Motor neuron (in vitro differentiated cells): ENCODE results near the gene SDF2. TPM values are rescaled to one million over a fixed set of nuclear protein-coding genes. Genes with fewer than 3 reads are reported as not detected.
"Not testable (repeated sequence)": the region's sequence is repeated elsewhere in the genome, so short reads cannot be mapped to it uniquely, and the experiment has no call there.

Experiments used
- ATAC-seq, 8 experiments: fragments of 200-7000 bp; cut with Tn5 transposase; replicated peaks in 6 of 8; 2 replicates each; pipeline ENCODE4 v1.8.0; 2021; ENCODE audit warnings: mild to moderate bottlenecking in 8 of 8, moderate library complexity in 8 of 8
- H3K27ac ChIP-seq, 2 donors: fragments of 250-450 bp; sonication (Bioruptor Pico); 2 replicates each; pipeline ENCODE4 v1.9.0; 2021; ENCODE audit warnings: antibody characterized with exemption in 2 of 2, mild to moderate bottlenecking in 2 of 2, moderate library complexity in 1 of 2
- H3K4me1 ChIP-seq, 2 donors: fragments of 250-450 bp; sonication (Bioruptor Pico); replicated peaks in 1 of 2; 2 replicates each; pipeline ENCODE4 v1.6.1; 2021; ENCODE audit warnings: antibody characterized with exemption in 2 of 2, mild to moderate bottlenecking in 2 of 2, moderate library complexity in 1 of 2
- H3K4me3 ChIP-seq, 5 donors: fragments of 250-450 bp; sonication (Bioruptor Pico); 2 replicates each; pipeline ENCODE4 v1.9.0; 2021; ENCODE audit warnings: antibody characterized with exemption in 5 of 5, mild to moderate bottlenecking in 5 of 5, moderate library complexity in 4 of 5
- WGBS, 10 experiments: fragments of 450-650 bp; shearing (Covaris generic); methylation state at CpG; one replicate each; pipeline ENCODE4 v1.0.0; 2022; 5-methylcytosine and 5-hydroxymethylcytosine counted together
- in situ Hi-C, 9 experiments: fragments of 400-800 bp; cut with MboI; loops; one replicate each; pipeline ENCODE4 v1.15.0; 2021; ENCODE audit warnings: low sequenced_read_pairs in 9 of 9, low pct_unique_long_range_greater_than_20kb in 2 of 9; ENCODE audit not compliant: unreplicated experiment in 9 of 9
- total RNA-seq, 8 experiments: library from RNA; unstranded; fragments of 300-600 nt; gene quantifications; 2 replicates each; pipeline versions ENCODE4 v1.2.3 to v1.2.4, GENCODE V29; 2022

SDF2 gene
- total RNA-seq, 8 experiments from 2014 or later: 39.5 to 79.9 (median 47.5) TPM

DNA sequence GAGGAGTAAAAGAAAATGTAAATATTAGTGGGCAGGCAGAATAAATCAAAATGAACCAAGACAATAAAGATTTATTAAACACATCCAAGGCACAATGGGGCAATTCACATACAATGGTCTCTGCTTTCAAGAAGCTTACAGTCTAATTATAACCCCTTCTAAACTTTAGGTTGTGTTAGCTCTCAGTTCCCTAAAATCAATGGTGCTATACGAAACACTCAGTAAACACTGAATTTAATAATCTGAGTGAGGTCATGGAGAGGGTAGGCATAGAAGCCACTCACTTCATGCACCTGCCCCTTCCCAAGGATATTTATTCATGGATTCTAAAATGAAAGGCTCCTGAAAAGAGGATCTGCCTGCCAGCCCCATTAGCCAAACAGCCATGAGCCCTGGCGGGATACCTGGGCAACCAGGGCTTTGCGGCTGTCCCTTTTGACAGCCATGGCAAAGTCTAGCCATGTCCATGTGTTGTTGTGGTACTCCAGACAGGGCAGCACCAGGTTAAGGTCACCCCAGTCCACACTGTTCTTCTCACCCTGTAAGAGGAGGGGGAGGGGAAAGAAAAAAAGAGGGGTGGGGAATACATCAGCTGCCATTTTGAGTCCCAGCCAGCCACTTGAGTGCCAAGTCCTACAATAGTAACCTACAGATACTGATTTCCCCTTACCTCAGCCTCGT, 46.3 kb downstream of the SDF2 start:
- no peak overlapping the region for H3K27ac ChIP-seq
- ATAC-seq: no peak
- in situ Hi-C loops: loop anchor here in 1 of 9 experiments (25.0 kb wide), 1 partner anchor 97 kb away; the partner anchor contains the start of genes PROCA1, RAB34 and RPL23A
- H3K4me3 ChIP-seq: no peak overlapping the region
- H3K4me1 ChIP-seq: no peaks in the 10 kb centered on the region
- 67 to 100% (median 94%) methylated on average over 1 to 2 of the region's 4 CpGs; no CpG with 5 or more reads in 2 of the 10 experiments for WGBS, 10 experiments

DNA sequence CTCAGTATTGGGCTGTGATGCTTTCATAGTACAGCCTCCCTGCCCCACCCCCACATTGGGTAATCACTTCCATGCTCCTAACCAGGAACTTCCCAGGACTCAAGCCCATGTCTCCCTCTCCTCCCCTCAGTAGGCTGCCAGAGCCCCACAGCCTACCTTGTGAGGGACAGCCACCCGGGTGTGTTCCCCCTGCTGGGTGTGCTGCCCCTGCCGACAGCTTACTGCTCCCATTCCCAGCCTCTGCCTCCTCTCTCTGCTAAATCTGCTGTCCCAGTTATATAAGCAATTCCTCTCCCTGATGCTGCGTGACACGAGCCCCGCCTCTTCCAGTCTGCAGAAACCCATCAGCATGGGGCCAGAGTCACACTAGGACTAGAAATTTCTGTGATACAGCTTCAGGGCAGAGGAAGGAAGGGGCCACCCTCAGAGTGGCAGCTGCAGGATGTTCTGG, 47.8 kb downstream of the SDF2 start, which contains the start of gene RSKR:
TSS of gene RSKR (minus strand) at position 255 of the 451 bp plus-strand sequence. CDS start at position 231, 24 bp downstream.
- peak in 3 of 8 experiments; percentile 16 to 50 (median 43) for ATAC-seq
- WGBS, 10 experiments: 40 to 100% (median 90%) methylated on average over 1 to 3 of the region's 5 CpGs; no CpG with 5 or more reads in 7 of the 10 experiments
- H3K4me1 ChIP-seq: no peaks in the 10 kb centered on the region
- H3K4me3 ChIP-seq: no peak within 1 kb of the TSS
- in situ Hi-C loops: loop anchor here in 1 of 9 experiments (25.0 kb wide), 1 partner anchor 98 kb away; the partner anchor contains the start of genes PROCA1, RAB34 and RPL23A
- H3K27ac ChIP-seq: no peak within 1 kb of the TSS

DNA sequence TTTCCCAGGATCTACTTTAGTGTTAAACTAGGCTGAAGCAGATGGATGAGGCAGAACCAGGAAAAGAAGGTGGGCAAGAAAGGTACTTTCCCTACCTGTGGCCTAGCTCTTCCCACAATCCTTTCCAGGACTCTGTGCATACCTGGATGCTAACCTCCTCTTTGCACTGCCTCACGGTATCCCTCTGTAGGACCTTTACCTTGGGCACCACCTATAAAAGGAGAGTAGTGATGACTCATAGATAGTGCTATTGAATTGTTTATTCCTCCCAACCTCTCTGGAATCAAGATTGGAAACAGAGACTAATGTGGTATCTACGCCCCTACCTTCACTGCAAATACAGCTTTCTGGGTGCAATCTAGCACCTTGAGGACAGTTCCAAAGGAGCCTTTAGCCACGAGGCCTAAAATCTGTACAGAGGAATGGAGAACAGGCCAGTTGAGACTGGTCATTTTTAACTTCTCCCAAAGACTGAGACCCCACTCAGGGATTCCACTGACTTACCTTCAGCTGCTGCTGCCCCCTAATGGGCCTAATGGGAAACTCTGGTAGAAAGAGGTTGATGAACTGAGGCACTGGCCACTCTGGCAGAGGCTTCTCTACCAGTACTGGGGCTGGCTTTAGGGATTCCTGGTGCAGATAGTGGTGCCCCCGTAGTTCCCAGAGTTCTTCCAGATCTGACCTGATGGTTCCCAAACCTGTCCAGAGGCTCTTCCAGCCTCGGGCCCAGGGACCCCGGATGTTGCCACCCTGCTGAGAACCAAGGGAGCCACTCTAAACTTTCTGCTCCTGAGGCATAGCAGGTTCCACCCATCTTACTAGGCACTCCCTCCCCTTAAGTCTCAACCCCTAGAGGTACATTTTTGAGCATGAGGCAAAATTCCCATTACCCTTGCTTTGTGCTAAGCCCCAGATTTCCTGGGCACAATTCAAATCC, 48.5 kb downstream of the SDF2 start:
- peak; percentile 22 to 77 (median 45) for ATAC-seq
- in situ Hi-C loops: loop anchor here in 1 of 9 experiments (25.0 kb wide), 1 partner anchor 99 kb away; the partner anchor contains the start of genes PROCA1, RAB34 and RPL23A

DNA sequence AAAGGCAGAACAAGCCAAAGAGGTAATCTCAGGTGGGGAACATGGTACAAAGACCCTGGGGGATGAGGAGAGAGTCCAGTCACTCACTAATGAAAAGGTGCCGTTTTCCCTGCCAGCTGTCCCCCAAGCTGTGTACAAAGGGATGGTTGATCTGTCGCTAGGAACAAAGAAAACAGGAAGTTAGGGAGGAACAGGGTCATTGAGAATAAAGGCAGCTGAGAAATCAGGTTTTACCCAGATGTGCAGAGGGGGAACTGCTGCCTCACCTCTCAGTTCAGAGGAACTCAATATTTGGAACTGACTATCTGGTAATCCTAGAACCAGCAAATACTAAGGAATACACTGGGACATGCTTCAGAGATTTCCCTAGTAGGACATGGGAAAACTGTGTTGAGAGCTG, 49.2 kb downstream of the SDF2 start:
- no peak overlapping the region for H3K27ac ChIP-seq
- in situ Hi-C loops: loop anchor here in 1 of 9 experiments (25.0 kb wide), 1 partner anchor 100 kb away; the partner anchor contains the start of genes PROCA1, RAB34 and RPL23A
- H3K4me1 ChIP-seq: no peaks in the 10 kb centered on the region
- WGBS, 10 experiments: 0 to 83% (median 48%) methylated on average over 1 to 2 of the region's 2 CpGs; no CpG with 5 or more reads in 4 of the 10 experiments
- no peak for ATAC-seq
- H3K4me3 ChIP-seq: no peak overlapping the region

More for the DNA sequence above, 48.5 kb downstream of the SDF2 start:
- no peaks in the 10 kb centered on the region for H3K4me1 ChIP-seq
- no peak overlapping the region for H3K27ac ChIP-seq
- no peak overlapping the region for H3K4me3 ChIP-seq
- 40 to 100% (median 64%) methylated on average over 1 to 5 of the region's 6 CpGs; no CpG with 5 or more reads in 2 of the 10 experiments for WGBS, 10 experiments

DNA sequence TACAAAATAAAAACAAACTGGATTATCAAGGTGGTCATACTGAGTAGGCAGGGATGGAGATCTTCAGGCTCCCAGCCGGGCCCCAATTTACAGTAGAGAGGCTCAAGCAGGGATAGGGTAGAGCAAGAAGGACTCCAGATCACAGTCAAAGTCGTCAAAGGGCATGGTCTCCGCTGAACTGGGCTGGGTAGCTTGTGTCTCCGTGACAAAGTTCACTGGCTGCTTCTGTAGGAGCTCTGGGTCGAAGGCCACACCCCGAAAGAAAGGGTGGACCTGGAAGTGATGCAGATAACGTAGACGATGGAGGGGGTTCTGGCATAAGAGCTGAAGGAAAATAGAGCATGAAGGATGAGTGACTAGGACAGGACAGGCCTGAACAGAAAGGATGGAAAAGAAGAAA, 51.3 kb downstream of the SDF2 start:
- WGBS, 10 experiments: 40 to 100% (median 95%) methylated on average over 1 to 8 of the region's 8 CpGs
- Histone ChIP-seq H3K4me3 (no peak overlapping the region), H3K27ac (no peak overlapping the region), H3K4me1 (no peaks in the 10 kb centered on the region)
- in situ Hi-C loops: loop anchor here in 1 of 9 experiments (25.0 kb wide), 1 partner anchor 102 kb away; the partner anchor contains the start of genes PROCA1, RAB34 and RPL23A
- no peak for ATAC-seq

DNA sequence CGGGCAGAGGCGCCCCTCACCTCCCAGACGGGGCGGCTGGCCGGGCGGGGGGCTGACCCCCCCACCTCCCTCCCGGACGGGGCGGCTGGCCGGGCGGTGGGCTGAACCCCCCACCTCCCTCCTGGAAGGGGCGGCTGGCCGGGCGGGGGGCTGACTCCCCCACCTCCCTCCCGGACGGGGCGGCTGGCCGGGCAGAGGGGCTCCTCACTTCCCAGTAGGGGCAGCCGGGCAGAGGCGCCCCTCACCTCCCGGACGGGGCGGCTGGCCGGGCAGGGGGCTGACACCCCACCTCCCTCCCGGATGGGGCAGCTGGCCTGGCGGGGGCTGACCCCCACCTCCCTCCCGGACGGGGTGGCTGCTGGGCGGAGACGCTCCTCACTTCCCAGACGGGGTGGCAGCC, 57.7 kb downstream of the SDF2 start:
- not testable (repeated sequence) for H3K4me1 ChIP-seq, H3K27ac ChIP-seq, H3K4me3 ChIP-seq, ATAC-seq
- in situ Hi-C loops: loop anchor here in 1 of 9 experiments (25.0 kb wide), 1 partner anchor 108 kb away; the partner anchor contains the start of genes PROCA1, RAB34 and RPL23A
- no CpG with 5 or more reads among the region's 31 CpGs for WGBS, 10 experiments

DNA sequence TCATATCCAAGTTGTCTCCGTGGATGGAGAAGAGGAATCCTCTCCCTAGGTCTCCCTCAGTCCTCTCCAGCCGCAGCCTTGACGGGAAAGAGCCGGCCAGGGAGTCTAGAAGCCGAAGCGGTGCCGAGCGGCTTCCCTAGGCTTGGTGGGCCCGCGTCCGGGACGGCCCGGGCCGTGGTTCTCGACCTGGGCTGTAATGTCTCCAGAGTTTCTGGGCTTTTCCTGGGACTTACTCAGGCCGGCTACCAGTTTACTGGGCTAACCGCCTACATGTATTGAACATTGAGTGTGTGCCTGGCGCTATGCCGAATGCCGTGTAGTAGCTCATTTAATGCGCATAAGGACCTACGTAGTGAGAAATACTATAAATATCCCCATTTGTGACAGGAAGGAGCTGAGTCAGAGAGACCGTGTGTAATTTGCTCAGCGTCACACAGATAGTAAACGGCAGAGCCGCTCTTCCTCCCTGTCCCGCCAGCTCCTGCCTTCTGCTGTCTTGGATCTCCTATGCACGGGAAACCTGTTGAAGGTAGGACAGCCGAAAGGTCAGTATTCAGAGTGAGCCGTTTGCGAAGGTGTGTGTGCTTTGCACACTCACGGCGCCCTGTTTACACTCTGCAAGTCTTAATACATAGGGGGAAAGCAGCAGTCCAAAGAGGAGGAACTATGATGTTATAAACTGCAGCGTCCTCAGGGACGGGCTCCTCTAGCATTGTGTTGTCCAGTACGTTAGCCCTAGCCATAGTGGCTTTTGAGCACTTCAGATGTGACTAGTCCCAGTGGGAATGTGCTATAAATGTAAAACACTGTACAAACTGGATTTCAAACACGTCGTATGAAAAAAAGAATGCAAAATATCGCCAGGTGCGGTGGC, 62.2 kb downstream of the SDF2 start:
- WGBS, 10 experiments: 1 to 95% (median 33%) methylated on average over 3 to 23 of the region's 40 CpGs
- in situ Hi-C loops: loop anchor here in 2 of 9 experiments (25.0 kb wide), 2 partner anchors 112 to 113 kb away; partner anchors contain the start of genes PROCA1 (in 1 of the 2), RAB34 (in 1 of the 2) and RPL23A (in 1 of the 2)
- Histone ChIP-seq H3K27ac (peak overlapping the region; percentile 14 to 56), H3K4me1 (peaks cover 0 to 4% of the 10 kb centered on the region in 2 donors), H3K4me3 (peak overlapping the region; percentile 42 to 69 (median 54))
- ATAC-seq: peak; percentile 70 to 77 (median 74)

DNA sequence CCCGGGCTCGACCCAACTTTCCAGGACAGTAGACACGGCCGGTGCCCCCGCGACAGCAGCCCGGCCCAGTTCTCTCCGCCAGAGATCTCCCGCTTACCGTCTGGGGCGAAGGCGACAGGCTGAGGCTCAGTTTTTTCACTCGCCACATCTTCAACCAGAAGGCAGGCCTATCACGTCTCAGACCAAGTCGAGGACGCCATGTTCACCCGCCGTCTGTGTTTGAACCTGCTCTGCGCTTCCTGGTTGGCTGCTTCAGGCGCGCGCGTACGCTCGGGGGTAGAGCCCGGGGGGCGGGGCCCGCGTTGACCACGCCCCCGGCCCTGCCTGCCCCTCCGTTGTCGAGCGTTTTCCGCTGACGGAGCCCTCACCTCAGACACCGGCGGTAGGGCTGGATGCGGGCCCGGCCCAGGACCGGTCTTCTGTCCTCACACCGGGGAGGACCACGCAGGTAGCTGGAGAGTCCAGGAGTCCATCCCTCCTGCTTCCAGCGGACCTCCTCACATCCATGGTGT, 62.9 kb downstream of the SDF2 start, which contains the start of gene SPAG5:
TSS of gene SPAG5 (minus strand) at position 227 of the 512 bp plus-strand sequence. CDS start at position 148, 79 bp downstream.
- Histone ChIP-seq H3K4me1 (peaks cover 0 to 4% of the 10 kb centered on the region in 2 donors), H3K27ac (peak within 1 kb of the TSS; percentile 14 to 56), H3K4me3 (peak within 1 kb of the TSS; percentile 42 to 69 (median 54))
- ATAC-seq: peak; percentile 78 to 96 (median 94)
- in situ Hi-C loops: loop anchor here in 1 of 9 experiments (25.0 kb wide), 1 partner anchor 112 kb away; no protein-coding TSS in a partner anchor
- 0 to 2% (median 0%) methylated on average over 2 to 15 of the region's 44 CpGs; no CpG with 5 or more reads in 6 of the 10 experiments for WGBS, 10 experiments

DNA sequence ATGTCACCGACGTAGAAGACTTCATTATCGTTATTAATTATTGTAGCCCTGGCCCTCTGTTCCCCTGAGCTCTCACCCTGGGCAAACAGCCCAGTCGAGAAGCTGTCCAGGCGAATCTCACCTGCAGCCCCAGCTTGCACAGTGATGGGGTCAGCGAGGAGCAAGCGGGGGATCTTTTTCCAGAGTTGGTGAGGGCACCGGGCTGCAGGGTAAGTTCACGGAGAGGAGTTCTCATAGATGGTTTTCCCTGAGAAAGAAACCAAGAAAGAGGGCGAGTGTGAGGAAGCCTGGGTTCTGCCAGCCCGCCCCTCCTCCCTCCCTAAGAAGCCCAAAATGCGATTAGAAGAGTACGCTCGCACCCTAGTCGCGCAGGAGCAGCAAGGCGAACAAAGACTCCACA, 63.3 kb downstream of the SDF2 start:
- peak in 1 of 8 experiments; percentile 2 for ATAC-seq
- Histone ChIP-seq H3K27ac (peak overlapping the region in 1 of 2 donors; percentile 13), H3K4me1 (peaks cover 0 to 4% of the 10 kb centered on the region in 2 donors), H3K4me3 (peak overlapping the region; percentile 42 to 69 (median 54))
- 0 to 12% (median 0%) methylated on average over 3 to 12 of the region's 17 CpGs; no CpG with 5 or more reads in 5 of the 10 experiments for WGBS, 10 experiments
- in situ Hi-C loops: loop anchor here in 1 of 9 experiments (25.0 kb wide), 1 partner anchor 111 kb away; no protein-coding TSS in a partner anchor
